Chondrocyte (in vitro differentiated cells): ENCODE data around the gene TOX4. TPM values are rescaled to one million over a fixed set of nuclear protein-coding genes. Genes with fewer than 3 reads are reported as not detected.
A peak's percentile ranks its signal among the peaks of the same experiment; 100 is the strongest.

ENCODE experiments used
- DNase-seq: peaks from one replicate; pipeline ENCODE4 v3.0.0; 2021; ENCODE audit warnings: mixed read lengths, low spot score
- H3K27ac Mint-ChIP-seq: one replicate; pipeline ENCODE4 v1.8.0; 2021; ENCODE audit warnings: mild to moderate bottlenecking, moderate library complexity, mixed read lengths; ENCODE audit not compliant: unreplicated experiment
- H3K27me3 Mint-ChIP-seq: 2 replicates; pipeline ENCODE4 v1.8.0; 2021; ENCODE audit warnings: low read depth, mixed read lengths
- H3K36me3 Mint-ChIP-seq: 2 replicates; pipeline ENCODE4 v1.8.0; 2021; ENCODE audit warnings: low read depth, mixed read lengths
- H3K4me1 Mint-ChIP-seq: 2 replicates; pipeline ENCODE4 v1.8.0; 2021; ENCODE audit warnings: low read depth, mild to moderate bottlenecking, mixed read lengths
- H3K4me3 Mint-ChIP-seq: one replicate; pipeline ENCODE4 v1.8.0; 2021; ENCODE audit warnings: mild to moderate bottlenecking, moderate library complexity, mixed read lengths; ENCODE audit not compliant: unreplicated experiment
- H3K9me3 Mint-ChIP-seq: 2 replicates; pipeline ENCODE4 v1.8.0; 2021; ENCODE audit warnings: low read depth, mixed read lengths
- CTCF ChIP-seq: fragments of 200-600 bp; sonication (generic); IDR thresholded peaks from 2 replicates; pipeline ENCODE4 v1.5.0; 2021; ENCODE audit warnings: antibody characterized with exemption, mild to moderate bottlenecking, moderate library complexity
- long read RNA-seq: library from polyadenylated mRNA; stranded (forward); transcript quantifications from one replicate; pipeline ENCODE4 v2.0.0, GENCODE V29; 2021
- total RNA-seq: library from RNA; stranded (reverse); gene quantifications from 3 replicates; pipeline ENCODE4 v1.2.1, GENCODE V29; 2021

Gene TOX4
- 61.7 to 71.8 TPM (median 62.2 TPM) in 3 replicates for total RNA-seq
- long read RNA-seq, full-length matches to known transcripts: 50 of 77 reads
- long read RNA-seq, partial matches to known transcripts: 19 of 77 reads
- long read RNA-seq, other reads (novel, unspliced or antisense): 8 of 77 reads

DNA sequence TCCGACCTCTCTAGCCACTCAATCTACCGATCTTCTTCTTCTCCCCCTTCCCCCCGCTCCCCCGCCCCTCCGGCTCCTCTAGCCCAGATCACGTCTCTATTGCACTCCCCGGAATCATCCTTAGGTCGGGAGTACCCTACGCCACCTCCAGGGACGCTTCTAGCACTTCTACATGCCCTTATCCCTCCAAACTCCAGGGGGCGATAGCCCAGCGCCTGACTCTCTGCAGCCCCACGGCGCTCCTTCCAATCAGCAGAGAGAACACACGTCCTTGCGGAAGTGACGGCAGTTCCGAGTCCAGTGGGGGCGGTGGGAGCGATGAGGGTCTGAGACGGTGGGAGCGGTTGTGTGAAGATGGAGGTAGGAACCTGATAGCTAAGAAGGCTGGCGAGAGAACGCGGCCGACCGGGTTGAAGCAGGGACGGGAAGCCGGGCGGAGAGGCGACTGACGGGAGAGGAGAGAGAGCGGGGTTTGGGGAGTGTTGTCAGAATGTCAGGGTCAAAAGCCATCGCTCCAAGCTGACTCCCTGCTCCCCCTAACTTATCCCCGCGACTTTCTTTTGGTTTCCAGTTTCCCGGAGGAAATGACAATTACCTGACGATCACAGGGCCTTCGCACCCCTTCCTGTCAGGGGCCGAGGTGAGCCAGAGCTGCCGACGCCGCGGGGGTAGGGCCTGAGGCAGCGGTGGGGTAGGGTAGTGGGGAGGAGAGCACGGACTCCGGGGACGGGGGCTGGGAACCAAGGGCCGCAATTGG, at the start of gene TOX4, which contains the start of gene RAB2B:
Gene TOX4 (plus strand): TSS at position 271 of the 757 bp plus-strand sequence. CDS start 84 bp downstream, at position 355.
Gene RAB2B (minus strand): TSS at position 35 of the 757 bp plus-strand sequence. CDS start 87 bp downstream, outside the sequence.
- DNase-seq: peak; percentile 98
- TF ChIP-seq CTCF: peak; percentile 93
- no peaks in the 10 kb centered on the region for H3K27me3 Mint-ChIP-seq
- H3K4me1 Mint-ChIP-seq: peaks cover 26% of the 10 kb centered on the region
- H3K4me3 Mint-ChIP-seq: peak within 1 kb of the TSS; percentile 100
- peaks cover 10% of the 10 kb centered on the region for H3K36me3 Mint-ChIP-seq
- no peaks in the 10 kb centered on the region for H3K9me3 Mint-ChIP-seq
- H3K27ac Mint-ChIP-seq: peak within 1 kb of the TSS; percentile 100

DNA sequence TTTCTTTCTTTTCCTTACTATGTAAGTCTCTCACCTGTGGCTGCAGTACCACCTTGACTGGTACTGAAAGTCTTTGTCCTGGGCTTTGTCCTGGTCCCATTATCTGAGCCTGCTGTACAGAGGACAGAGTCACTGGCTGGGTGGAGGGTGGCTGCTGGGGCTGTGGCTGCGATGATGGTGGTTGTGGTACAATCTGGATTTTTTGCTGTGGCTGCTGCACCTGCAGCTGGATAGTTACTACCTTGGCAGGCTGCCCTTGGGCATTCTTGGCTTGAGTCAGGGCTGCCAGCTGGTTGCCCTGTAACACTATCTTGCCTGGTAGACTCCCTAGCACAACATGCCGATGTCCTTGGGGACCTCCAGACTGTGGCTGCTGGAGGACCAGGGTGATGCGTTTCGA, 48.1 kb upstream of the TOX4 start:
- TF ChIP-seq CTCF: no peak
- H3K36me3 Mint-ChIP-seq: peaks cover 37% of the 10 kb centered on the region

GRCh38 chr14:21431126-21431525, 45.9 kb upstream of the TOX4 start:
- Mint-ChIP-seq H3K9me3 (no peaks in the 10 kb centered on the region), H3K4me1 (peaks cover 27% of the 10 kb centered on the region), H3K36me3 (peaks cover 26% of the 10 kb centered on the region), H3K27ac (no peak overlapping the region), H3K27me3 (no peaks in the 10 kb centered on the region), H3K4me3 (no peak overlapping the region)
- TF ChIP-seq CTCF: no peak
- no peak for DNase-seq

More for the DNA sequence above, 48.1 kb upstream of the TOX4 start:
- Mint-ChIP-seq H3K9me3 (no peaks in the 10 kb centered on the region), H3K27me3 (no peaks in the 10 kb centered on the region), H3K27ac (no peak overlapping the region), H3K4me3 (no peak overlapping the region), H3K4me1 (peaks cover 10% of the 10 kb centered on the region)
- DNase-seq: no peak

- Mint-ChIP-seq H3K27ac (peak overlapping the region; percentile 96), H3K9me3 (no peaks in the 10 kb centered on the region), H3K36me3 (no peaks in the 10 kb centered on the region), H3K4me3 (peak overlapping the region; percentile 81), H3K27me3 (no peaks in the 10 kb centered on the region), H3K4me1 (peaks cover 34% of the 10 kb centered on the region)
- no peak for TF ChIP-seq CTCF
- no peak for DNase-seq
These were observed 40.4 kb upstream of the TOX4 start for GRCh38 chr14:21436567-21437062.

DNA sequence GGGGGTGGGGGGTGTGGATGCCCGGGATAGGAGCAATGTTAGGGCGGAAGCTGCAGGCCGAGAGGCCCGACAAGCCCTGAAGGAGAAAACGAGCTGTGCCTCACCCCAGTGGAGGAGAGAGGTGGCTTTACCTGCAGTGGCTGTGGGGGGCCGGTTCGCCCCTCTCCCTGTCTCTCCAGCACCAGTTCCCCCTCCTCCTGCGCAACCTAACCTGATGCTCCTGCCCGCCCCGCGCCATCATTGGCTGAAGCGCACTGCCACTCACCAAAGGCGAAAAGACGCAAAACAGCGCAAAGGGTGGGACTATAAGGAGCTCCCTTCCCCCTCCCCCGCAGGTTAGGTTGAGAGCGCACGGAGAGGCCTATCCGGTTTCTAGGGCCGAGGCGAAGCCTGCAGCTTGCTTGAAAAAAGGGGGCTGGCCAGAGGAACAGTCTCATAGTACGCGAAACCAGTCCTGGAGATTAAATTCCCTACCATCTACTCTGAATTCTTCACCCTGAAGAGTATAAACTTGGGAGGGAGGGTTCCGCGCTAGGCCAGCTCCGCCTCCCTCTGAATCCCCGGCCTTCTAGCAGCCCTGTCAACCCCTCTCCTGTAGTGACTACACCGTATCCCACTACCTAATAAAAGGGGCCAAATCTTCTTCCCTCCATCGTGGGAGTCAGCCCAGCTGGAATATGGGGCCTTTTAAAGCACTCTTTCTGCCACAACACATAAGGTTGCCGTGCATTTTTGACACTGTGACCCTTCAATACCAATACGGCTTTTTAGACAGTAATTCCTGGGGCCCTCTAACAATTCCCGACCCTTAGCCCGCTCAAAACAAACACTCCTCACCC, 39.7 kb upstream of the TOX4 start:
- Mint-ChIP-seq H3K27ac (peak overlapping the region; percentile 96), H3K36me3 (peaks cover 2% of the 10 kb centered on the region), H3K27me3 (no peaks in the 10 kb centered on the region), H3K4me3 (peak overlapping the region; percentile 81), H3K9me3 (no peaks in the 10 kb centered on the region), H3K4me1 (peaks cover 34% of the 10 kb centered on the region)
- no peak for TF ChIP-seq CTCF
- DNase-seq: peak; percentile 98
